Heart right ventricle (tissue), 16 donors: ENCODE measurements around the gene CBS. TPM values are rescaled to one million over a fixed set of nuclear protein-coding genes. Genes with fewer than 3 reads are reported as not detected.
"Not testable (repeated sequence)": the region's sequence is repeated elsewhere in the genome, so short reads cannot be mapped to it uniquely, and the experiment has no call there.

ENCODE experiments used
- ATAC-seq, 8 donors: fragments of 200-7000 bp; cut with Tn5 transposase; one replicate each; pipeline ENCODE4 v1.9.1; 2020; ENCODE audit warnings: mild to moderate bottlenecking in 8 of 8, moderate library complexity in 8 of 8, moderate number of reproducible peaks in 1 of 8
- DNase-seq, 2 donors: peaks; one replicate each; pipeline ENCODE4 v3.0.0-alpha.2; 2020
- H3K27ac ChIP-seq, 10 donors: fragments of 200-600 bp; sonication (generic) in 2 of 10; one replicate each; pipeline versions ENCODE4 v1.5.0 to v1.8.0; 2020 to 2022; ENCODE audit warnings: mild to moderate bottlenecking in 3 of 10
- H3K27me3 ChIP-seq, 7 donors: fragments of 200-600 bp; one replicate each; pipeline ENCODE4 v1.8.0; 2021 to 2022; ENCODE audit warnings: mild to moderate bottlenecking in 2 of 7
- H3K36me3 ChIP-seq, 9 donors: fragments of 200-600 bp; sonication (generic) in 1 of 9; one replicate each; pipeline versions ENCODE4 v1.5.0 to v1.8.0; 2020 to 2022; ENCODE audit warnings: mild to moderate bottlenecking in 2 of 9
- H3K4me1 ChIP-seq, 9 donors: fragments of 200-600 bp; sonication (generic) in 1 of 9; one replicate each; pipeline versions ENCODE4 v1.5.0 to v1.8.0; 2020 to 2022; ENCODE audit warnings: mild to moderate bottlenecking in 4 of 9
- H3K4me3 ChIP-seq, 10 donors: fragments of 200-600 bp; sonication (generic) in 2 of 10; one replicate each; pipeline versions ENCODE4 v1.5.0 to v1.8.0; 2020 to 2022; ENCODE audit warnings: mild to moderate bottlenecking in 7 of 10, moderate library complexity in 2 of 10
- H3K9me3 ChIP-seq, 11 donors: fragments of 200-600 bp in 10 of 11; sonication (generic) in 2 of 11; one replicate each; pipeline versions ENCODE4 v1.5.0 to v1.8.0; 2013 to 2022; ENCODE audit warnings: mild to moderate bottlenecking in 2 of 11, control low read depth in 1 of 11, moderate library complexity in 1 of 11
- whole genome bisulfite sequencing, 2 donors: extraction: QIAGEN DNeasy Blood & Tissue Kit; methylation state at CpG; one replicate each; pipeline ENCODE4 v1.1.7; 2013; ENCODE audit warnings: inconsistent platforms in 1 of 2; 5-methylcytosine and 5-hydroxymethylcytosine counted together
- intact Hi-C, 10 donors: fragments of 100-400 bp; cut with DNase I; formaldehyde crosslinking; loops; one replicate each; pipeline versions ENCODE4 v1.11.1 to v1.14.2; 2022
- polyA plus RNA-seq, 2 donors: library from polyadenylated mRNA; stranded (reverse); fragments of 200-250 nt; gene quantifications; one replicate each; pipeline ENCODE4 v1.2.3, GENCODE V29; 2013
- total RNA-seq, 10 donors: library from RNA; stranded (reverse); fragmentation: NEBNext Ultra II Directional in 3 of 10; extraction: Animal tissue kit (Norgen Biotek cat#: 25700) in 3 of 10; gene quantifications; one replicate each; pipeline versions ENCODE4 v1.2.1 to v1.2.4, GENCODE V29; 2021 to 2023
- TF ChIP-seq, protein P1 (sequence below), 9 donors: fragments of 200-600 bp; sonication (generic) in 2 of 9; IDR thresholded peaks; one replicate each; pipeline versions ENCODE4 v1.5.0 to v1.8.0; 2021 to 2022; ENCODE audit warnings: antibody characterized with exemption in 9 of 9, mild to moderate bottlenecking in 5 of 9, moderate library complexity in 1 of 9
- donor health status: Arrhythmogenic right ventricular cardiomyopathy.
- donor health status: ischemic (EF 13 %, LVEDD 7.1; RV severe dilation, severe dysfunction).
- donor health status: healthy with polysubstance abuse.
- donor health status: DM: no; HTN: yes; CAD: no.
- donor health status: DM: no; HTN: no; CAD: no.
- donor health status: ischemic (EF 25% LVEDD 6.9; RV normal size, moderate dysfunction).
- donor health status: ischemic (EF 25% LVEDD 5.7; RV mildly dilated, moderate dysfunction).
- donor health status: healthy.
- donor health status: DM: yes; HTN: yes; CAD: no.
- donor health status: Ischemic cardiomyopathy.
- donor health status: ischemic (EF 35%, LVEDD 5.7; RV mildly dilated, moderate dysfunction).
- donor health status: nonischemic (EF 11% LVEDD 7.7; RV severe dilation, severe dysfunction).
- donor health status: DM: yes; HTN: yes; CAD: no.
- donor health status: PGD.
- donor health status: ischemic (EF 29% LVEDD 5.4; RV normal size, mild dysfunction).
- donor health status: nonischemic (EF 23%, LVEDD 6.1; RV moderate dilation, normal function).

The CBS gene
- total and polyA plus RNA-seq, 12 donors, result 4.0 to 22.1 (median 5.4) TPM

DNA sequence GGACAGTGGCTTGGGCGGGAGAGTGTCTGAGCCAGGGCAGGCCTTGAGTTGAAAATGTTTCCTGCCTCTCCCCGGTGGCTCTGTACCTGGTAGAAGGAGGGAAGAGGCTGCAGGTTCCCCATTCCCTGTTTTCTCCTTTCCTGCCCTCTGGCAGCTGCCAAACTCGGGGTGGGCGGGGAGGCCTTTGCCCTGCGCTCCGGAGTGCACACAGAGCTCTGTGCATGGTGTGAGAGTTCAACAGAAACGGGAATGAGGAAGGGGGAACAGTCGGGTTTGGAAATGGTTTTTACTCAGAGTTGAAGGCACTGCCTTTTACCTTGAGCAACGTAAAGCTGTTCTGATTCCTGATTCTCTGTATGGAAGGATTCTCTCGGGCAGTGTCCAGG, 37.0 kb downstream of the CBS start:
- not testable (repeated sequence) for DNase-seq

DNA sequence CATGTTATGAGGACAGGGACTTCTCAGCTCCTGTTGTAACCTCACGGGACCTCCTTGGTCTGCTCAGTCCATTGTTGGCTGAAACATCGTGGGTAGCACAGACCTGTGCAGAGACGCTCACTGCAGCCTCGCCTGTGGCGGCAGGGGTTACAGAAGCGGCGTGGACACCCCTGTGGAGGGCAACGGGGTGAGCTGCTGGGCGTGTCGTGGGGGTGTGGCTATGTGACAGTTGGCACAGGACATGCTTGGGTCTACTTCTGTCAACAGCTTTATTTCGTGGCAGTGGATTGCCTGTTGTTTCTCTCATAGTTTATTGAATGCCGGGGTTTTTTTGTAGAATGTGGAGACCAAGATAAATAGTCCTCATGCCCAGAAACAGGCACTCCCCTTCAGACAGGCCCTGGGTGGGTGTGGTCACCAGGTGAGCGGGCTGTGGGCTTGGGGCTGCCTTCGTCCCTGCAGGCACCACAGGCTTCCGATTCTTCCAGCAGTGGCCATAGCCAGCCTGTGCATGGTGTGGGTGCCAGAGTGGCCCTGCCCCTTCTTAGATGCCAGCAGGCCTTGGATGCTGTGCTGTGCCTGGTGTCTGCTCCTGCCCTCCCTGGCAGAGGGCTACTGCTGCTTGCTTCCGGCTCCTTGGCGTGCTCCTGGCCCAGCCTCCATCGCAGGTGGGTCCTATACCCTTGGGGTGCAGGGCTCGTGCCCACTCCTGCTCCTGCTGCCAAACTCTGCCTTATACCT, 37.5 kb downstream of the CBS start:
- H3K4me3 ChIP-seq, H3K4me1 ChIP-seq, H3K27me3 ChIP-seq, intact Hi-C loops, DNase-seq, H3K9me3 ChIP-seq, H3K27ac ChIP-seq: not testable (repeated sequence)
- 51 to 65% methylated on average over 4 to 18 of the region's 19 CpGs for WGBS, 2 donors
- peak in 5 of 8 donors; percentile 15 to 41 (median 18) for ATAC-seq
- H3K36me3 ChIP-seq, result peaks cover 0 to 18% (median 0%) of the 10 kb centered on the region in 9 donors

More for the DNA sequence above, 37.0 kb downstream of the CBS start:
- intact Hi-C loops, ATAC-seq, H3K9me3 ChIP-seq, H3K27ac ChIP-seq, H3K27me3 ChIP-seq, H3K4me3 ChIP-seq, H3K4me1 ChIP-seq: not testable (repeated sequence)
- 72 to 99% methylated on average over 5 to 7 of the region's 10 CpGs for WGBS, 2 donors
- peaks cover 0 to 13% (median 0%) of the 10 kb centered on the region in 9 donors for H3K36me3 ChIP-seq

DNA sequence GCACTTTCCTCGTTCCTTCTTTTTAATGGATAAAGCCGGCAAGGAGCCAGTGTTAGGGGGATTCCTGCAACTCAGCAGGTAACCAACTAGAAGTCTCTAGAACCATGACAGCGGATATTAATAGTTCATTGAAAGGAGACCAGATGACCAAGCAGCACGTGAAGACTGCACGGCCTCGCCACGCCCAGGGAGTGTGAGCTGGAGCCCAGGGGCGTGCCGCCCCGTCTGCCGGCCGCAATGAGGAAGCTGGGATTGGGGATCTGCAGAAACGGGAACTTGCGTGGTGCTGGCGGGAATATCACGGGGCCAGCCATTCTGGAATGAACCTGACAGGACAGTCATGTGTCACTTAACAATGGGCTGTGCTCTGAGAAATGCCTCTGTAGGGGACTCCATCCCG, 38.7 kb downstream of the CBS start:
- H3K27me3 ChIP-seq, H3K4me3 ChIP-seq, intact Hi-C loops, DNase-seq, H3K9me3 ChIP-seq, H3K4me1 ChIP-seq, H3K27ac ChIP-seq: not testable (repeated sequence)
- peak in 6 of 8 donors; percentile 46 to 69 (median 57) for ATAC-seq
- WGBS, 2 donors, result 87% methylated on average over 10 of the region's 17 CpGs; no CpG with 5 or more reads in 1 of the 2 donors
- H3K36me3 ChIP-seq, result peaks cover 0 to 30% (median 0%) of the 10 kb centered on the region in 9 donors

DNA sequence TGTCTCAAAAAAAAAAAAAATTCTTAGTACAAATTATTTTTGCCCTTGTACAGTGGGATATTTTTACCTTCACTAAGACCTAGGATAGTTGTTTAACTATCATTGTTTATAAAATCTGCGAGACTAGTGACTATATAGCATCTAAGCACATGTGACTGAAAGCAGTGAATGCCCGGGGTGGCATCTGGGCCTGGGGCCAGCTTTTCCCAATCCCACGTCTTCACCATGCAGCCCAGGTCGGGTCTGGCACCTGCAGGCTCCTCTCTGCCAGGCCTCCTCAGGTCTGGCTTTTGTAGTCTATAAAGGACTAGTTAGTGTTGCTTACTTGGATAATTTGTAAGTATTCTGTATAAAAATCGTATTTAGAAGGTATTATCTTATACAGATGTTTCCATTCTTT, 40.8 kb downstream of the CBS start:
- Histone ChIP-seq H3K4me3 (no peak overlapping the region), H3K27ac (no peak overlapping the region), H3K4me1 (peaks cover 0 to 7% (median 0%) of the 10 kb centered on the region in 9 donors), H3K9me3 (no peaks in the 10 kb centered on the region), H3K27me3 (no peaks in the 10 kb centered on the region), H3K36me3 (peaks cover 0 to 51% (median 10%) of the 10 kb centered on the region in 9 donors)
- TF ChIP-seq, protein P1, sequence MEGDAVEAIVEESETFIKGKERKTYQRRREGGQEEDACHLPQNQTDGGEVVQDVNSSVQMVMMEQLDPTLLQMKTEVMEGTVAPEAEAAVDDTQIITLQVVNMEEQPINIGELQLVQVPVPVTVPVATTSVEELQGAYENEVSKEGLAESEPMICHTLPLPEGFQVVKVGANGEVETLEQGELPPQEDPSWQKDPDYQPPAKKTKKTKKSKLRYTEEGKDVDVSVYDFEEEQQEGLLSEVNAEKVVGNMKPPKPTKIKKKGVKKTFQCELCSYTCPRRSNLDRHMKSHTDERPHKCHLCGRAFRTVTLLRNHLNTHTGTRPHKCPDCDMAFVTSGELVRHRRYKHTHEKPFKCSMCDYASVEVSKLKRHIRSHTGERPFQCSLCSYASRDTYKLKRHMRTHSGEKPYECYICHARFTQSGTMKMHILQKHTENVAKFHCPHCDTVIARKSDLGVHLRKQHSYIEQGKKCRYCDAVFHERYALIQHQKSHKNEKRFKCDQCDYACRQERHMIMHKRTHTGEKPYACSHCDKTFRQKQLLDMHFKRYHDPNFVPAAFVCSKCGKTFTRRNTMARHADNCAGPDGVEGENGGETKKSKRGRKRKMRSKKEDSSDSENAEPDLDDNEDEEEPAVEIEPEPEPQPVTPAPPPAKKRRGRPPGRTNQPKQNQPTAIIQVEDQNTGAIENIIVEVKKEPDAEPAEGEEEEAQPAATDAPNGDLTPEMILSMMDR (IDR thresholded peaks at IDR 0.05), result no peak
- ATAC-seq (peak in 1 of 8 donors; percentile 39), DNase-seq (no peak)
- WGBS, 2 donors, result 46 to 70% methylated on average over 5 of the region's 5 CpGs
- intact Hi-C loops, result no loop called here

DNA sequence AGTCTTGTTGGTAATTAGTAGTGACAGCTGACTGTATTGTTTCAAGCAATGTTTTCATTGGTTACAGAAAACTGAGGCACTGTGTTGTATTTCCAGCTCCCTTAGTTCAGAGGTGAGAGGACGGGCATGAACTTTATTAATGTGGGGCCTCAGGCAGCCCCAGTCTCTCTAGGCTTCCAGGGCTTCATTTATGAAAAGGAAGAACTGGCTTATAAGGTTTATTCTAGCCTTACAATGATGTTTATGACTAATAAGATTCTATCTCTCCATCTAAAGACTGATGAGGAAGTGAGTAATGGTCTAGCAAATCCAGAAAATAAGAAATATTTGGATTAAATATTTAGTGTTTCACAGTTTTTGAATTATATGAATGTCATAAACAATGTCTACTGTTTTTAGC, 41.5 kb downstream of the CBS start:
- TF ChIP-seq, protein P1 (IDR thresholded peaks at IDR 0.05), result no peak
- Histone ChIP-seq H3K36me3 (peaks cover 0 to 58% (median 12%) of the 10 kb centered on the region in 9 donors), H3K27ac (no peak overlapping the region), H3K4me3 (no peak overlapping the region), H3K9me3 (no peaks in the 10 kb centered on the region), H3K27me3 (no peaks in the 10 kb centered on the region), H3K4me1 (peaks cover 0 to 7% (median 0%) of the 10 kb centered on the region in 9 donors)
- DNase-seq (no peak), ATAC-seq (no peak)
- 93 to 94% methylated on average over 1 of the region's 1 CpG for WGBS, 2 donors
- intact Hi-C loops, result no loop called here

DNA sequence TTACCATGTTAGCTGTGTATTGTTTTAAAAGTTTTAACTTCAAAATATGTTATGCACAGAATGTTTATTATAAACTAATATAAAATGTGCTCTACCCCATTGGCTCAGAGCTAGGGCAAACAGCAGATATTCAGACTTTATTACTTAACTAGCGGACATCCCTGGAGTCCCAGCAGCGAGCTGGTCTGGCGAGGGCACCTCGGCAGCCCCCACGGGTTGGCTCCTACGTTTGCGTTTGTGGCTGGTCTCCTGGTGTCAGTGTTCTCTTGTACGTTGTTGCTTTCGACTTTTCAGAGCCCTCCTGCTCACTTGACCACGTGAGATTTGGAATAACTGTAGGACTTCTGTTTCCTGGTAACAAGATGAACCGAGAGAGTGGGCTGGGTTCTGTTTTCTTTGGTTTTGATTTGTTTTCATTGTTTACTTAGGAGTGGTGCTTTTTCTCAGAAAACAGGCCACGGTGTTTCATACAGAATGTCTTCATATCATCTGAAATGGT, 44.5 kb downstream of the CBS start:
- no peak overlapping the region for H3K27ac ChIP-seq
- TF ChIP-seq, protein P1 (IDR thresholded peaks at IDR 0.05), result no peak
- H3K27me3 ChIP-seq, result no peaks in the 10 kb centered on the region
- intact Hi-C loops, result no loop called here
- WGBS, 2 donors, result 90 to 91% methylated on average over 12 of the region's 12 CpGs
- no peak overlapping the region for H3K4me3 ChIP-seq
- DNase-seq (no peak), ATAC-seq (no peak)
- peaks cover 0 to 7% (median 0%) of the 10 kb centered on the region in 9 donors for H3K4me1 ChIP-seq
- no peaks in the 10 kb centered on the region for H3K9me3 ChIP-seq
- peaks cover 0 to 86% (median 18%) of the 10 kb centered on the region in 9 donors for H3K36me3 ChIP-seq
